ENCODE results near the gene IFT122. TPM values are rescaled to one million over a fixed set of nuclear protein-coding genes. Genes with fewer than 3 reads are reported as not detected.
A peak's percentile ranks its signal among the peaks of the same experiment; 100 is the strongest.

IFT122 gene
- total and polyA plus RNA-seq, 3 donors from 2014 or later = 125 to 218 (median 168) TPM

DNA sequence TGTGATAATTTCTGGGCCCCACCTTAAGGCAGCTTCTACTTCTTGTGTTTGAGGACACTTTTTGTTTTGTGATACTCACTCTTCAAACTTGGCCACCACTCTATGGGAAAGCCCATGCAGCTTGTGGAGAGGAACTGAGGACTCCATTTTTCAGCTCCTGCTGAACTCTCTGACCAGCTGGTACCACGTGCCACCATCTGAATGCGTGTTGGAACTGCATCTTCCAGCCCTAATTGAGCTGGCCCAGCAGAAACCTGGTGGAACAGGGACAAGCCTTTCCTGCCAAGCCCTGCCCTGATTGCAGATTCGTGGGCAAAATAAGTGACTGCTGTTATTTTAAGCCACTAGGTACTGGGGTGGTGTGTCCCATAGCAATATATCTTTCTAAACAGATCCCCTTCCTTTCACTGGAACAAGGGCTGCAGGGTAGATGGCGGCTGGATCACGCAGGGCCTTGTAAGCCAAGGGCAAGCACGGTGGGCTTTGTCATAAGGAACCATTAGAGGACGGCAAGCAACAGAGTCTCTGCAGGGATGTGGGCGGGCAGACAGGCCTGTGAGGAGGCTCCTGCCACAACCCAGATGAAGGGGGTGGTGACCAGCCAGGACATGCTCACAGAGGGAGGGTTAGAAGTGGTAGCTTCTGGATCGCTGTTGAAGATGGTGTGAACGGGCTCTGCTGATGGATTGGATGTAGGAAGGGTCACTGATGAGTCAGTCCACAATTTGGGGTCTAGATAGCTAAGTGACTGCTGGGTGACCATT is 112.4 kb downstream of the IFT122 start:
- Histone ChIP-seq H3K36me3 (ENCODE audit: low read depth, missing control alignments) (no peaks in the 10 kb centered on the region), H3K27me3 (no peaks in the 10 kb centered on the region), H3K4me3 (no peak overlapping the region), H3K9me3 (no peaks in the 10 kb centered on the region), H3K4me1 (peaks cover 35% of the 10 kb centered on the region), H3K27ac (peak overlapping the region in 1 of 2 donors; percentile 70)
- WGBS, 2 donors = 77 to 84% methylated on average over 7 to 10 of the region's 10 CpGs
- no peak for DNase-seq
- no peak for TF ChIP-seq POLR2A (IDR thresholded peaks at IDR 0.05)
- TF ChIP-seq, protein P1, sequence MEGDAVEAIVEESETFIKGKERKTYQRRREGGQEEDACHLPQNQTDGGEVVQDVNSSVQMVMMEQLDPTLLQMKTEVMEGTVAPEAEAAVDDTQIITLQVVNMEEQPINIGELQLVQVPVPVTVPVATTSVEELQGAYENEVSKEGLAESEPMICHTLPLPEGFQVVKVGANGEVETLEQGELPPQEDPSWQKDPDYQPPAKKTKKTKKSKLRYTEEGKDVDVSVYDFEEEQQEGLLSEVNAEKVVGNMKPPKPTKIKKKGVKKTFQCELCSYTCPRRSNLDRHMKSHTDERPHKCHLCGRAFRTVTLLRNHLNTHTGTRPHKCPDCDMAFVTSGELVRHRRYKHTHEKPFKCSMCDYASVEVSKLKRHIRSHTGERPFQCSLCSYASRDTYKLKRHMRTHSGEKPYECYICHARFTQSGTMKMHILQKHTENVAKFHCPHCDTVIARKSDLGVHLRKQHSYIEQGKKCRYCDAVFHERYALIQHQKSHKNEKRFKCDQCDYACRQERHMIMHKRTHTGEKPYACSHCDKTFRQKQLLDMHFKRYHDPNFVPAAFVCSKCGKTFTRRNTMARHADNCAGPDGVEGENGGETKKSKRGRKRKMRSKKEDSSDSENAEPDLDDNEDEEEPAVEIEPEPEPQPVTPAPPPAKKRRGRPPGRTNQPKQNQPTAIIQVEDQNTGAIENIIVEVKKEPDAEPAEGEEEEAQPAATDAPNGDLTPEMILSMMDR (IDR thresholded peaks at IDR 0.05) = no peak
- intact Hi-C loops (cut with DNase I; ENCODE audit: low total_unique reads) = loop anchor here (10.0 kb wide), 1 partner anchor 52 kb away; the partner anchor contains the start of gene PLXND1

- Histone ChIP-seq H3K36me3 (ENCODE audit: low read depth, missing control alignments) (no peaks in the 10 kb centered on the region), H3K9me3 (no peaks in the 10 kb centered on the region), H3K4me1 (peaks cover 35% of the 10 kb centered on the region), H3K4me3 (no peak overlapping the region), H3K27me3 (no peaks in the 10 kb centered on the region), H3K27ac (peak overlapping the region in 1 of 2 donors; percentile 70)
- DNase-seq = no peak
- intact Hi-C loops (cut with DNase I; ENCODE audit: low total_unique reads) = loop anchor here (10.0 kb wide), 1 partner anchor 52 kb away; the partner anchor contains the start of gene PLXND1
- TF ChIP-seq, protein P1 (IDR thresholded peaks at IDR 0.05) = no peak
- no peak for TF ChIP-seq POLR2A (IDR thresholded peaks at IDR 0.05)
- WGBS, 2 donors = 64 to 76% methylated on average over 1 to 6 of the region's 6 CpGs
These were observed 113.1 kb downstream of the IFT122 start for GRCh38 chr3:129553171-129553570.

DNA sequence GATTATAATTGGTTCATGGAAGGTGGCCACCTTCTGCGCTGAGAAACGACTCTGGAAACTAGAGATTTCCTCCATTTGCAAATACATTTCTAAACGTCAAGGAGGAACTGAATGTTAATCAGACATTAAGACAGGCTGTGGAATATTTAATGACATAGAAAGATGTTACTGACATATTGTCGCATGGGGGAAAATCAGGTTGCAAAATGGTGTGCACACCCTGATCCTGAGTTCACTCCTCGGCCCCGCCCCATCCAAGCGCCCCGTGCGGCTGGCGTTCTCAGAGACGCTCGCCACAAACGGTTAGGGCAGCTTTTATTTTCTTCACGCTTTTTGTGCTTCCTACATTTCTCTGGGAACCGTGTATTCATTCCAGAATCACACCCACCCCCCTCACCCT is 113.7 kb downstream of the IFT122 start:
- TF ChIP-seq, protein P1 (IDR thresholded peaks at IDR 0.05) = no peak
- TF ChIP-seq POLR2A (IDR thresholded peaks at IDR 0.05) = no peak
- no peak overlapping the region for H3K4me3 ChIP-seq
- no peaks in the 10 kb centered on the region for H3K9me3 ChIP-seq
- H3K27me3 ChIP-seq = no peaks in the 10 kb centered on the region
- intact Hi-C loops (cut with DNase I; ENCODE audit: low total_unique reads) = loop anchor here (10.0 kb wide), 1 partner anchor 51 kb away; the partner anchor contains the start of gene PLXND1
- peaks cover 37% of the 10 kb centered on the region for H3K4me1 ChIP-seq
- WGBS, 2 donors = 26 to 54% methylated on average over 15 of the region's 15 CpGs
- no peak for DNase-seq
- peak overlapping the region in 1 of 2 donors; percentile 70 for H3K27ac ChIP-seq
- no peaks in the 10 kb centered on the region for H3K36me3 ChIP-seq (ENCODE audit: low read depth, missing control alignments)

DNA sequence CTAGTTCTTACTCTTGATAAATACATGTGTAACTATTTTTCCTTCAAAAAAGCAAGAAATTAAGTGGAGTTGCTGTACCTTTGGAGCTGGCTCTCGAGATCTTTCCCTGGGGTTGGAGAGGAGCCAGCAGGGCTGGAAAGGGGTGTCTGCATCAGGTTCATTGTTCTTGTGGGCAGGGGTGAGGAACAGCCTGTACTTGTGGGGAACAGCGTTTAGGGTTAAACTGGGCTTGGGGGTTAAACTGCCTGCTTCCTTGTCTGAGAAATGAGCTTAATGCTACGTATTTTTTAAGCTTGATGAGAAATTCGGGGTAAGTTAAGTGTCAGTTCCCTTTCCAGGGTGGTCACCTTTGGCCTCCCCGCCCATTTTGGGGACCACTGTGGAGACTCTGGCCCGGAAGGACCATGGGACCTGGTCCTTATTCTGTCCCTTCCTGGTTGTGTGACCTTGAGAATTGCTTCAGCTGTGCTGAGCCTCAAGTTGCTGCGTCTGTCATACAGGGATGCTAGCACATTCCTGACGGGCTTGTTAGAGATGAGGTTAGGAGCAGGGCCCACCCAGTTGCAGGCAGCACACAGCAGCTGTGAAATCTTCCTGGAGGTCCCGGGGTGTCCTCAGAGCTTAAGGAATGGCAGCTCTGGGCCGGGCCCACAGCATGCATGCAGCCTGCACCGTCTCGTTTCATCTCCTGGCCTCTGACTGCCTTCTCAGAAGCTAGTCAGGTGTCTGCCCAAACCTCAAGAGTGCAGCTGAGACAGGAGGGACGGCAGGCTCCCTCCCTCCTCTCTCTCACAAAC is 114.5 kb downstream of the IFT122 start:
- intact Hi-C loops (cut with DNase I; ENCODE audit: low total_unique reads) = loop anchor here (10.0 kb wide), 1 partner anchor 50 kb away; the partner anchor contains the start of gene PLXND1
- WGBS, 2 donors = 29 to 40% methylated on average over 10 to 13 of the region's 13 CpGs
- no peak overlapping the region for H3K4me3 ChIP-seq
- peaks cover 46% of the 10 kb centered on the region for H3K4me1 ChIP-seq
- H3K36me3 ChIP-seq (ENCODE audit: low read depth, missing control alignments) = no peaks in the 10 kb centered on the region
- H3K27ac ChIP-seq = peak overlapping the region; percentile 52 to 70
- no peaks in the 10 kb centered on the region for H3K27me3 ChIP-seq
- peak; percentile 43 for DNase-seq
- H3K9me3 ChIP-seq = no peaks in the 10 kb centered on the region
- no peak for TF ChIP-seq POLR2A (IDR thresholded peaks at IDR 0.05)
- TF ChIP-seq, protein P1 (IDR thresholded peaks at IDR 0.05) = no peak

All from testis (tissue), 3 donors.